Measurements from ENCODE around the gene ZNRF2. TPM values are rescaled to one million over a fixed set of nuclear protein-coding genes. Genes with fewer than 3 reads are reported as not detected.

The ZNRF2 gene
- total RNA-seq, 3 donors from 2014 or later (not counting 1 experiment from before 2014, with no cell fraction given) = 35.0 to 43.7 (median 36.3) TPM

- TF ChIP-seq, protein P1, sequence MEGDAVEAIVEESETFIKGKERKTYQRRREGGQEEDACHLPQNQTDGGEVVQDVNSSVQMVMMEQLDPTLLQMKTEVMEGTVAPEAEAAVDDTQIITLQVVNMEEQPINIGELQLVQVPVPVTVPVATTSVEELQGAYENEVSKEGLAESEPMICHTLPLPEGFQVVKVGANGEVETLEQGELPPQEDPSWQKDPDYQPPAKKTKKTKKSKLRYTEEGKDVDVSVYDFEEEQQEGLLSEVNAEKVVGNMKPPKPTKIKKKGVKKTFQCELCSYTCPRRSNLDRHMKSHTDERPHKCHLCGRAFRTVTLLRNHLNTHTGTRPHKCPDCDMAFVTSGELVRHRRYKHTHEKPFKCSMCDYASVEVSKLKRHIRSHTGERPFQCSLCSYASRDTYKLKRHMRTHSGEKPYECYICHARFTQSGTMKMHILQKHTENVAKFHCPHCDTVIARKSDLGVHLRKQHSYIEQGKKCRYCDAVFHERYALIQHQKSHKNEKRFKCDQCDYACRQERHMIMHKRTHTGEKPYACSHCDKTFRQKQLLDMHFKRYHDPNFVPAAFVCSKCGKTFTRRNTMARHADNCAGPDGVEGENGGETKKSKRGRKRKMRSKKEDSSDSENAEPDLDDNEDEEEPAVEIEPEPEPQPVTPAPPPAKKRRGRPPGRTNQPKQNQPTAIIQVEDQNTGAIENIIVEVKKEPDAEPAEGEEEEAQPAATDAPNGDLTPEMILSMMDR (IDR thresholded peaks at IDR 0.05) = no peak
- H3K4me1 Mint-ChIP-seq = peaks cover 9 to 15% of the 10 kb centered on the region in 2 donors
- peaks cover 10% of the 10 kb centered on the region for H3K4me1 ChIP-seq (ENCODE audit: control insufficient read depth, insufficient read depth, low read length)
- peaks cover 12 to 14% of the 10 kb centered on the region in 2 donors for H3K27me3 Mint-ChIP-seq (ENCODE audit: low read depth in 2 of 2)
- H3K9me3 ChIP-seq (ENCODE audit: control insufficient read depth, insufficient read depth, low read length) = no peaks in the 10 kb centered on the region
- H3K36me3 ChIP-seq (ENCODE audit: control insufficient read depth, insufficient read depth, low read length) = no peaks in the 10 kb centered on the region
- no peaks in the 10 kb centered on the region for H3K9me3 Mint-ChIP-seq
- no peak for DNase-seq
- no peak overlapping the region for H3K4me3 ChIP-seq (ENCODE audit: low read length)
- H3K4me3 Mint-ChIP-seq = no peak overlapping the region
- no peak overlapping the region for H3K27ac ChIP-seq (ENCODE audit: low read length)
- intact Hi-C loops (cut with micrococcal nuclease) = no loop called here
- WGBS (ENCODE audit: insufficient coverage) = 59% methylated on average over 6 of the region's 6 CpGs
- ATAC-seq = peak in 1 of 3 donors; percentile 29
- no peak overlapping the region for H3K27ac Mint-ChIP-seq
- no peaks in the 10 kb centered on the region for H3K27me3 ChIP-seq (ENCODE audit: control insufficient read depth, insufficient read depth, low read length)
- H3K36me3 Mint-ChIP-seq = no peaks in the 10 kb centered on the region
Measured at GRCh38 chr7:30240106-30240800, 44.1 kb upstream of the ZNRF2 start.

GRCh38 chr7:30241767-30242166, 42.6 kb upstream of the ZNRF2 start:
- Histone ChIP-seq H3K36me3 (ENCODE audit: control insufficient read depth, insufficient read depth, low read length) (no peaks in the 10 kb centered on the region), H3K4me3 (ENCODE audit: low read length) (no peak overlapping the region), H3K4me1 (ENCODE audit: control insufficient read depth, insufficient read depth, low read length) (peaks cover 10% of the 10 kb centered on the region), H3K27ac (ENCODE audit: low read length) (no peak overlapping the region), H3K27me3 (ENCODE audit: control insufficient read depth, insufficient read depth, low read length) (no peaks in the 10 kb centered on the region), H3K9me3 (ENCODE audit: control insufficient read depth, insufficient read depth, low read length) (no peaks in the 10 kb centered on the region)
- intact Hi-C loops (cut with micrococcal nuclease) = no loop called here
- TF ChIP-seq, protein P1 (IDR thresholded peaks at IDR 0.05) = no peak
- peaks cover 9 to 15% of the 10 kb centered on the region in 2 donors for H3K4me1 Mint-ChIP-seq
- H3K9me3 Mint-ChIP-seq = no peaks in the 10 kb centered on the region
- H3K36me3 Mint-ChIP-seq = no peaks in the 10 kb centered on the region
- ATAC-seq (no peak), DNase-seq (no peak)
- 96% methylated on average over 2 of the region's 2 CpGs for WGBS (ENCODE audit: insufficient coverage)
- no peak overlapping the region for H3K27ac Mint-ChIP-seq
- H3K4me3 Mint-ChIP-seq = no peak overlapping the region
- H3K27me3 Mint-ChIP-seq (ENCODE audit: low read depth in 2 of 2) = peaks cover 12 to 14% of the 10 kb centered on the region in 2 donors

DNA sequence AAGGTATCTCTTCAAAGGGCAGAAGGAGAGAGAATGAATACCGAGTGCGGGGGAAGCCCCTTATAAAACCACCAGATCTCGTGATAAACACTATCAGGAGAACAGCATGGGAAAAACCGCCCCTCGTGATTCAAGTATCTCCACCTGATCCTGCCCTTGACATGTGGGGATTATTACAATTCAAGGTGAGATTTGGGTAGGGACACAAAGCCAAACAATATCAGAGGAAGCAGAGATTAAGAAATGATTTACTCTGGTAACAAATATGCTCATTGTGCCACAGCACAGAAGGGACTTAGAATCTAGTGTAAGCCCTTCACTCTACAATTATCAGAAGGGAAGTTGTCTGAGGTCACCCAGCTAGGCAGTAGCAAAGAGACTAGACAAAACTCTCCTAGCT, 40.1 kb upstream of the ZNRF2 start:
- ATAC-seq (no peak), DNase-seq (no peak)
- H3K27me3 ChIP-seq (ENCODE audit: control insufficient read depth, insufficient read depth, low read length) = no peaks in the 10 kb centered on the region
- peaks cover 9 to 14% of the 10 kb centered on the region in 2 donors for H3K27me3 Mint-ChIP-seq (ENCODE audit: low read depth in 2 of 2)
- H3K27ac ChIP-seq (ENCODE audit: low read length) = no peak overlapping the region
- WGBS (ENCODE audit: insufficient coverage) = 82% methylated on average over 4 of the region's 5 CpGs
- no peaks in the 10 kb centered on the region for H3K9me3 ChIP-seq (ENCODE audit: control insufficient read depth, insufficient read depth, low read length)
- TF ChIP-seq, protein P1 (IDR thresholded peaks at IDR 0.05) = no peak
- intact Hi-C loops (cut with micrococcal nuclease) = no loop called here
- no peaks in the 10 kb centered on the region for H3K36me3 Mint-ChIP-seq
- H3K27ac Mint-ChIP-seq = no peak overlapping the region
- no peak overlapping the region for H3K4me3 Mint-ChIP-seq
- H3K36me3 ChIP-seq (ENCODE audit: control insufficient read depth, insufficient read depth, low read length) = no peaks in the 10 kb centered on the region
- H3K4me1 Mint-ChIP-seq = peaks cover 9 to 18% of the 10 kb centered on the region in 2 donors
- no peak overlapping the region for H3K4me3 ChIP-seq (ENCODE audit: low read length)
- no peaks in the 10 kb centered on the region for H3K9me3 Mint-ChIP-seq
- peaks cover 11% of the 10 kb centered on the region for H3K4me1 ChIP-seq (ENCODE audit: control insufficient read depth, insufficient read depth, low read length)

- Mint-ChIP-seq H3K9me3 (no peaks in the 10 kb centered on the region), H3K27me3 (ENCODE audit: low read depth in 2 of 2) (peaks cover 3 to 6% of the 10 kb centered on the region in 2 donors), H3K4me1 (peaks cover 14 to 15% of the 10 kb centered on the region in 2 donors), H3K36me3 (no peaks in the 10 kb centered on the region), H3K4me3 (no peak overlapping the region), H3K27ac (no peak overlapping the region)
- WGBS (ENCODE audit: insufficient coverage) = 91% methylated on average over 7 of the region's 7 CpGs
- no peaks in the 10 kb centered on the region for H3K9me3 ChIP-seq (ENCODE audit: control insufficient read depth, insufficient read depth, low read length)
- DNase-seq = no peak
- no peak overlapping the region for H3K4me3 ChIP-seq (ENCODE audit: low read length)
- H3K27me3 ChIP-seq (ENCODE audit: control insufficient read depth, insufficient read depth, low read length) = no peaks in the 10 kb centered on the region
- ATAC-seq = no peak
- peaks cover 5% of the 10 kb centered on the region for H3K4me1 ChIP-seq (ENCODE audit: control insufficient read depth, insufficient read depth, low read length)
- intact Hi-C loops (cut with micrococcal nuclease) = no loop called here
- no peak overlapping the region for H3K27ac ChIP-seq (ENCODE audit: low read length)
- TF ChIP-seq, protein P1 (IDR thresholded peaks at IDR 0.05) = no peak
- no peaks in the 10 kb centered on the region for H3K36me3 ChIP-seq (ENCODE audit: control insufficient read depth, insufficient read depth, low read length)
Measured at GRCh38 chr7:30245913-30246312, 38.5 kb upstream of the ZNRF2 start.

Data from natural killer cell (primary cell).